ENCODE data around the gene GJB4.

DNA sequence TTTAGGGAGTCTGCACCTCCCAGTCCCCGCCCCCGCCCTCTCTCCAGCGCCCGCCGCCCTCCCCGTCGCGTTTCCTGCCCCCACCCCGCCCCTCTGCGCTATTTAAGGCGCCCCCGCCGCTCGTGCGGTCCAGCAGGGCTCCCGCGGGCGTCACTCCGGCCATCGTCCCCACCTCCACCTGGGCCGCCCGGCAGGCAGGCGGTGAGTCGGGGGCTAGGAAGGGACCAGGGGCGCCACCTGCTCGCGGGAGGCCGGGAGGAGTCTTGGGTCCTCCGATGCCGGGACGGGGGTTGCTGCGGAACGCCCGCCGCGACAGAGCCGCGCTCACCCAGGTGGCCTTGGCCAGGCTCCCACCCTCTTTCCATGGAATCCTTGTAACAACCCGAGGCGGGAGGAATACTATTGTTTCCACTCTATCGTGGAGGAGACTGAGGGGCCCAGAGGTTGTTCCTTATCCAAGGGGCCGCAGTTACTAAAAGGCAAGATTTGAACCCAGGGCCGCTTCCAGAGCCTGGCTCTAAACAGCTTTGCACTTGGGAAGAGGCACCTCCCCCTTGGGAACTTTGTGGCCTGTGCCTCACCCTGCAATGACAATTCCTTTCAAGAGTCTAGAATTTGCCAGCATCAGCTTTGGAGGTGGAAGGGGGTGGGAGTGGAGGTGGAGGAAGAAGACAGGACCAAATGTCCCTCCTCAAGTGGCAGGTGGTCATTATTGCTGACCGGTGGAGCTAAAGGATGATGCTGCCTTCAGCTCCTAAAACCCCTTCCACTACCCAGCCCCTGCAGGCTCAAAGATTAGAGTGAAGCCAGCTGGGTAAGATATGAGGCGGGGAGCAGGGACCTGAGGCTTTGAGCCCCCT lies 33.6 kb downstream of the GJB4 start, which contains the start of gene GJA4:
- no peak for TF ChIP-seq CTCF (IDR thresholded peaks at IDR 0.05)
- no peak for TF ChIP-seq EZH2 (IDR thresholded peaks at IDR 0.05; ENCODE audit: borderline replicate concordance, insufficient read depth, low read depth, low read length, poor library complexity, severe bottlenecking)

Measured in B cell (primary cell).